GM12875 (cell line): ENCODE results near the gene AGPAT1.

Source experiments
- H3K4me3 ChIP-seq: one replicate; pipeline ENCODE4 v1.5.1; 2011; ENCODE audit warnings: low read depth, low read length, control low read depth
- TF ChIP-seq, protein P1 (sequence below): IDR thresholded peaks from 2 replicates; pipeline ENCODE4 v1.5.1; 2011; ENCODE audit warnings: low read depth, mild to moderate bottlenecking, control low read depth, inconsistent platforms, low read length, moderate library complexity, borderline replicate concordance; ENCODE audit not compliant: insufficient read depth

Gene AGPAT1

DNA sequence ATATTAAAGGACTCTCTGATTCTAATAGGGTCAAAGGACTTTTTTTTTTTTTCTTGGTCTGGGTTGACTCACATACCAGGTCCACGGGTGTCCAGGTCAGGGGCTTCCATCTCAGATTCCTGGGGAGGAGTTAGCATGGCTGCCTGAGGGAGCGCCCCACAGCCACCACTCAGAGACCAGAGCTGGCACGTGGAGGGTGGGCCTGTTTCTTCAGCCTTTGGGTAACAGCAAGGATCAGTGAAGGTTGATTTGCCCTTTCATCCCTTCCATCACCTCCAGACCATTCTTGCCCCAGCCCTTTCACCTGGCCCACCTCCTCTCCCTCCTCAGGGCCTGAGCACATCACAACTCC lies 22.4 kb upstream of the AGPAT1 start:
- TF ChIP-seq, protein P1, sequence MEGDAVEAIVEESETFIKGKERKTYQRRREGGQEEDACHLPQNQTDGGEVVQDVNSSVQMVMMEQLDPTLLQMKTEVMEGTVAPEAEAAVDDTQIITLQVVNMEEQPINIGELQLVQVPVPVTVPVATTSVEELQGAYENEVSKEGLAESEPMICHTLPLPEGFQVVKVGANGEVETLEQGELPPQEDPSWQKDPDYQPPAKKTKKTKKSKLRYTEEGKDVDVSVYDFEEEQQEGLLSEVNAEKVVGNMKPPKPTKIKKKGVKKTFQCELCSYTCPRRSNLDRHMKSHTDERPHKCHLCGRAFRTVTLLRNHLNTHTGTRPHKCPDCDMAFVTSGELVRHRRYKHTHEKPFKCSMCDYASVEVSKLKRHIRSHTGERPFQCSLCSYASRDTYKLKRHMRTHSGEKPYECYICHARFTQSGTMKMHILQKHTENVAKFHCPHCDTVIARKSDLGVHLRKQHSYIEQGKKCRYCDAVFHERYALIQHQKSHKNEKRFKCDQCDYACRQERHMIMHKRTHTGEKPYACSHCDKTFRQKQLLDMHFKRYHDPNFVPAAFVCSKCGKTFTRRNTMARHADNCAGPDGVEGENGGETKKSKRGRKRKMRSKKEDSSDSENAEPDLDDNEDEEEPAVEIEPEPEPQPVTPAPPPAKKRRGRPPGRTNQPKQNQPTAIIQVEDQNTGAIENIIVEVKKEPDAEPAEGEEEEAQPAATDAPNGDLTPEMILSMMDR, result no peak
- no peak overlapping the region for H3K4me3 ChIP-seq

DNA sequence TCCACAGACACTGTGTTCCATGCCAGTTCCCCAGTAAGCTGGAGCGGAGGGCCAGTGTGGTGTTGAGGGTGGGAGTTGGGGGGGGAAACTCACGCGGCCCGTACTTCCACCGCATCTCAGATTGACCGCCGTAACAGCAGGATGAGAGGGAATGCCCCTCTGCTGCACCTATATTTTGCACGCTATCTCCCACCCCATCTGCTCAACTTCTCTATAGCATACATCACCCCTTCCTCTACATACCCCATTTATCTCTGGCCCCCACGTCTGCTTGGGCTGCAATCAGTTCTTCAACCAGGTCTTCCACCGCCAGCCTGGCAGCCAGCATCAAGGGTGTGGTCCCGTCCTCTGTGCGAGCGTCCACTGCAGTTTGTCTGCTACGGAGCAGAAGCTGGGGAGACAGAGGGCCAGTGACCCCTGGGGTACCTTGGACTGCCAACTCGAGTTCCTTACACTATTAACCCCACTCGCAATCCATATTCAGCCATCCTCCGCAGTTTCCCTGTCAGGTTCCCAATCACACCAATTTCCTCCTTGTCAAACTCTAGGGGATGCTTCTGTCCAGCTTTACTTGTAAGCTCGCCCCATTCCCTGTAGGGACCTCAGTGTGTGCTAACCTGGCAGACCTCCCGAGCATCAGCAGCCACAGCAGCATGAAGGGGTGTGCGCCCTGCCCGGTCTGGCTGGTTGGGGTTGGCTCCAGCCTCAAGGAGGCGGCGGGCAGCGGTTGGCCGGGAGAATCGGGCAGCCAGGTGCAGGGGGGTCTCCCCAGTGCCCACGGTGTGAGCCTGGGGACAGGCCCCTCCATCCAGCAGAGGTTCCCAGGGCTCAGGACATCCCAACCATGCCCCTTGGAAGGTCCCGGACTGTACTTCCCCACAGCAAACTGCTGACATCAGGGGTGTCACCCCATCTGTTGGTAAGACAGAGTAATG lies 21.1 kb upstream of the AGPAT1 start:
- peak overlapping the region; percentile 75 for H3K4me3 ChIP-seq

DNA sequence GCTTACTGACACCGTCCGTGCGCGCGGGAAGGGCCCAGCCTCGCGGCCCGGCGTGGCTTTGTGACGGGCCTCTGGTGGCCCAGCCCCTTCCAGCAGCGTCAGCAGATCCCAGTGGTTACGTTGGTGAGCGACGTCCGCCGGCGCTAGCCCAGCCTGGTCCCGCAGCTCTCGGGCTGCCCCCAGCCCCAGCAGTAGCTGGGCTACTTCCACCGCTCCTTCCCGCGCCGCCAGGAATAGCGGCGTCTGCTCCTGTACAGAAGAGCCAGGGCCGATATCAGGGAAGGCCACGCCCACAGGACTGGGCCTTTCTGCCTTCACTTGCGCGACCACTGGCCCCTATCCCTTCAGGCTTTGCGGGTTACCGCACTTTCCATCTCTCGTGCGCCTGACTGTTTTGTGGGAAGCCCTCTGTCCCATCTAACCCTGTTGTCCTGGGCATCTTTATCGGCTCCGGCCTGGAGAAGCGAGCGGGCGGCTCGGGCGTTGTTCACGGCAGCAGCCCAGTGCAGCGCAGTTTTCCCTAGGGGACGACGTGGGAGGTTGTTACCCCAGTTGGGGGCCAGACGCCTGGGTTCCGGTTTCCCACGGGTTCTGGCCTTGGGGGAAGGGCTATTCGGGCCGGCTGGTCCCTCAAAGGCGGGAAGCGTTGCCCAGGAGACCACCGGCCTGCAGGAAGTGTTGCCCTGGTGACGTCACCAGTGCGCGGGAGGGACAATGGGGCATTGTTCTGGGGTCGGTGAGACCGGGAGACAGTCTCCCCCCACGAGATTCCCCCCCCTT lies 20.2 kb upstream of the AGPAT1 start:
- TF ChIP-seq, protein P1, result no peak
- peak overlapping the region; percentile 75 for H3K4me3 ChIP-seq

More for the DNA sequence above, 21.1 kb upstream of the AGPAT1 start:
- TF ChIP-seq, protein P1, result no peak

DNA sequence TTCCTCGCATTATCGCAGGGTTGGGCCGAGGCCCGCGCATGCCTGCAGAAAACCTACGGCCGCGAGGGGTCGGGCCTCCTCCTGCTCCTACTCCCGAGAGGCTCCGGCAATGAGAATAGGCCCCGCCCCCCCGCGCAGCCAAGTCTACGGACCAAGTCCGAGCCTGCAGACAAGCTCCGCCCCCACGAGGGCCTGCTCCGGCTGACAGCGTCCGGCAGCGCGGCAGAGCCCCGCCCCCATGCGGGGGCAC lies 19.7 kb upstream of the AGPAT1 start:
- TF ChIP-seq, protein P1, result peak; percentile 15; the same call in 1 of the 2 replicates
- H3K4me3 ChIP-seq, result no peak overlapping the region

DNA sequence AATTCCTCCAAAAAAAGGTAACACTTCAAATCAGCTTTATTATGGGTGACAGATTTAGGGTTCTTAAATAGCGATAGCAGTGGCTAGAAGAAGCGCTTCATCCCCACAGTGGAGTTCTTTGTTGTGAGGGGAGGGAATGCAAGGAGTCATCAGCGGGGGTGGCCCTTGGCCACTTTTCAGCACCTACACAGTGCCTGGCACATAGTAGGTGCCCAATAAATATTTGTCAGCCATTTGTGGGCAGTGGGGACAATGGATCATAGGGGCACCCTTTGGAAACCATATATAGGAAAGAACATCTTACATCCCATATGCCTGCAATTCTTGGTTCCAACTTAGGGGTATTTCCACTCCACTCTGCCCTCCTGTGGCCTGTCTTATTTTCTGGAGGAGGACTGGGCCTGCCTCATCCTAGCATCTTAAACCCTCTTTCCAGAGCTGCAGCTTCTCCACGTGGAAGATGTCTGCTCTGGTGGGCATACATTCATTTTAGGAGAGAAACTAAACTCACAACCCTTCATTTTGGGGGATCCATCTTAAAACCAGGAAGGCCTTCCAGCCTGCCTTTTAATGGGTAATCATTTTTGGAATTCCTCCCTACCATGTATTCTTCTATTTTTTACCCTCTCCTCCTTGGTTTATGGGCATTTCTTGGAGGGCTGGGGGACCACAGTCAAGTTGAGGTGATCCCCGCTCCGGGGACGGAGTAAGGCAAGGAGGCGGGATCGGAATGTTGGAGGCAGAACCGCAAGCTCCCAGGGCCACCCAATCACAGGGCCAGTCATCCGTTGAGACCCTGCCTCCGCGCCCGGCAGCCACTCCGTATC lies 19.2 kb upstream of the AGPAT1 start:
- TF ChIP-seq, protein P1, result peak; percentile 49; the same call in 1 of the 2 replicates

DNA sequence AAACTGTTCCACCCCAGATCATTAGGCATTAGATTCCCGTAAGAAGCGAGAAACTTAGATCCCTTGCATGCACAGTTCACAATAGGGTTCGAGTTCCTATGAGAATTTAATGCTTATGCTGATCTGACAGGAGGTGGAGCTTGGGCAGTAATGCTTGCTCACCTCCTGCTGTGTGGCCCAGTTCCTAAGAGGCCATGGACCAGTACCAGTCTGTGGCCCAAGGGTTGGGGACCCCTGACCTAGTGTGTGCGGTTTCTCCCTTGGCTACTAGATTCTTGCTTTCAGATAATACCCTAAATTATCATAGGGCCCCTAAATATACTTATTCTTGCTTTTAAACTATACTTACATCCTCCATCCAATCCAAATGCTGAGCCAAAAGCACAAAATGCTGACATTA lies 18.5 kb upstream of the AGPAT1 start:
- H3K4me3 ChIP-seq, result no peak overlapping the region
- TF ChIP-seq, protein P1, result no peak

More for the DNA sequence above, 19.2 kb upstream of the AGPAT1 start:
- H3K4me3 ChIP-seq, result peak overlapping the region; percentile 0

DNA sequence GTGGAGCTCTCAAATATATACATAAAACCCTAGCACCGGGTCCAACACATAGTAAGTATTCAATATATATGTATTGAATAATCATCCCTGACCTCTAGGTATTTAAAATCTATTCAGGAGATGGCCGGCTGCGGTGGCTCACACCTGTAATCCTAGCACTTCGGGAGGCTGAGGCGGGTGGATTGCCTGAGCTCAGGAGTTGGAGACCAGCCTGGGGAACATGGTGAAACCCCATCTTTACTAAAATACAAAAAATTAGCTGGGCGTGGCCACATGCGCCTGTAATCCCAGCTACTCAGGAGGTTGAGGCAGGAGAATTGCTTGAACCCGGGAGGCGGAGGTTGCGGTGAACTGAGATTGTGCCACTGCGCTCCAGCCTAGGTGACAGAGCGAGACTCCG lies 17.2 kb upstream of the AGPAT1 start:
- H3K4me3 ChIP-seq, result peak overlapping the region; percentile 76
